GM19324 (cell line): ENCODE results near the gene MTMR4.
"Not testable (repeated sequence)": the region's sequence is repeated elsewhere in the genome, so short reads cannot be mapped to it uniquely, and the experiment has no call there.

Source experiments
- ATAC-seq: cut with Tn5 transposase; IDR thresholded peaks from one replicate; pipeline ENCODE4 v1.9.1; 2021; ENCODE audit warnings: mild to moderate bottlenecking, moderate library complexity; ENCODE audit not compliant: unreplicated experiment, low FRiP score

Gene MTMR4

GRCh38 chr17:58513965-58514769 lies at the start of gene MTMR4:
Gene MTMR4, minus strand, starts transcription at chr17:58514638. Its CDS starts 231 bp downstream, at chr17:58514407.
- no peak for ATAC-seq

GRCh38 chr17:58560511-58560910 lies 46.1 kb upstream of the MTMR4 start:
- no peak for ATAC-seq

- ATAC-seq: no peak
Observed at GRCh38 chr17:58557981-58558380, 43.5 kb upstream of the MTMR4 start.

- ATAC-seq: no peak
Observed at GRCh38 chr17:58556833-58557250, 42.4 kb upstream of the MTMR4 start.

GRCh38 chr17:58555109-58555508 lies 40.7 kb upstream of the MTMR4 start:
- ATAC-seq: not testable (repeated sequence)

- no peak for ATAC-seq
Observed at GRCh38 chr17:58541249-58541648, 26.8 kb upstream of the MTMR4 start.

GRCh38 chr17:58539698-58540097 lies 25.3 kb upstream of the MTMR4 start:
- no peak for ATAC-seq

GRCh38 chr17:58538811-58539409 lies 24.5 kb upstream of the MTMR4 start:
- ATAC-seq: no peak

GRCh38 chr17:58537266-58537665 lies 22.8 kb upstream of the MTMR4 start:
- no peak for ATAC-seq

GRCh38 chr17:58536542-58536941 lies 22.1 kb upstream of the MTMR4 start:
- no peak for ATAC-seq

GRCh38 chr17:58535431-58535830 lies 21.0 kb upstream of the MTMR4 start:
- ATAC-seq: no peak

- ATAC-seq: no peak
Observed at GRCh38 chr17:58534901-58535421, 20.5 kb upstream of the MTMR4 start.

- ATAC-seq: no peak
Observed at GRCh38 chr17:58534331-58534730, 19.9 kb upstream of the MTMR4 start.

- no peak for ATAC-seq
Observed at GRCh38 chr17:58533616-58534188, 19.3 kb upstream of the MTMR4 start.

GRCh38 chr17:58532555-58532951 lies 18.1 kb upstream of the MTMR4 start:
- ATAC-seq: no peak

GRCh38 chr17:58531661-58532554 lies 17.5 kb upstream of the MTMR4 start:
- no peak for ATAC-seq

- no peak for ATAC-seq
Observed at GRCh38 chr17:58531122-58531521, 16.7 kb upstream of the MTMR4 start.

GRCh38 chr17:58530655-58531054 lies 16.2 kb upstream of the MTMR4 start:
- ATAC-seq: no peak

- no peak for ATAC-seq
Observed at GRCh38 chr17:58529275-58529674, 14.8 kb upstream of the MTMR4 start.

GRCh38 chr17:58528443-58528842 lies 14.0 kb upstream of the MTMR4 start:
- ATAC-seq: no peak
